HCT116 (cell line): ENCODE data around the gene SCRN1. TPM values are rescaled to one million over a fixed set of nuclear protein-coding genes. Genes with fewer than 3 reads are reported as not detected.

ENCODE experiments used
- CEBPB ChIP-seq: IDR thresholded peaks from 2 replicates; pipeline ENCODE4 v1.6.1; 2012; ENCODE audit warnings: low read depth
- POLR2A ChIP-seq: IDR thresholded peaks from 2 replicates; pipeline ENCODE4 v1.7.0; 2011; ENCODE audit warnings: borderline replicate concordance; ENCODE audit not compliant: insufficient read depth, insufficient read length; ENCODE audit errors: extremely low read depth
- SIN3A ChIP-seq: IDR thresholded peaks from 2 replicates; pipeline ENCODE4 v1.6.1; 2012; ENCODE audit warnings: low read depth
- YY1 ChIP-seq: IDR thresholded peaks from 2 replicates; pipeline ENCODE4 v1.6.1; 2011; ENCODE audit warnings: low read length, low read depth, moderate library complexity, mild to moderate bottlenecking; ENCODE audit not compliant: insufficient replicate concordance; ENCODE audit errors: extremely low read depth
- ZFX ChIP-seq: fragments of 450-650 bp; IDR thresholded peaks from 2 replicates; pipeline ENCODE4 v1.6.1; 2017
- ZNF274 ChIP-seq: fragments of 200-500 bp; sonication (Bioruptor generic); IDR thresholded peaks from 2 replicates; pipeline ENCODE4 v1.6.1; 2014; ENCODE audit warnings: mild to moderate bottlenecking, low read depth, low read length, inconsistent platforms
- total RNA-seq: library from RNA; stranded (reverse); gene quantifications from one replicate; pipeline ENCODE4 v1.2.1, GENCODE V29; 2021; ENCODE audit not compliant: unreplicated experiment
- TF ChIP-seq, protein P1 (sequence below): IDR thresholded peaks from 2 replicates; pipeline ENCODE4 v1.6.1; 2012
- TF ChIP-seq, protein P2 (sequence below), 3 experiments: fragments of 200-600 bp in 1 of 3; sonication (generic) in 1 of 3; IDR thresholded peaks in 2 of 3; conservative IDR thresholded peaks in 1 of 3; 2 replicates each; pipeline ENCODE4 v1.5.1; 2012 to 2017; ENCODE audit warnings: low read depth in 2 of 3, low read length in 2 of 3, antibody characterized with exemption in 1 of 3, borderline replicate concordance in 1 of 3, control low read depth in 1 of 3, mild to moderate bottlenecking in 1 of 3, mixed read lengths in 1 of 3, mixed run types in 1 of 3, moderate library complexity in 1 of 3; ENCODE audit not compliant: insufficient read depth in 1 of 3
- TF ChIP-seq, protein P3 (sequence below): IDR thresholded peaks from 2 replicates; pipeline ENCODE4 v1.6.1; 2011; ENCODE audit warnings: mild to moderate bottlenecking, low read length, moderate library complexity; ENCODE audit not compliant: insufficient replicate concordance; ENCODE audit errors: extremely low read depth

SCRN1 gene
- total RNA-seq, 1 experiment from 2014 or later: 76.8 TPM

DNA sequence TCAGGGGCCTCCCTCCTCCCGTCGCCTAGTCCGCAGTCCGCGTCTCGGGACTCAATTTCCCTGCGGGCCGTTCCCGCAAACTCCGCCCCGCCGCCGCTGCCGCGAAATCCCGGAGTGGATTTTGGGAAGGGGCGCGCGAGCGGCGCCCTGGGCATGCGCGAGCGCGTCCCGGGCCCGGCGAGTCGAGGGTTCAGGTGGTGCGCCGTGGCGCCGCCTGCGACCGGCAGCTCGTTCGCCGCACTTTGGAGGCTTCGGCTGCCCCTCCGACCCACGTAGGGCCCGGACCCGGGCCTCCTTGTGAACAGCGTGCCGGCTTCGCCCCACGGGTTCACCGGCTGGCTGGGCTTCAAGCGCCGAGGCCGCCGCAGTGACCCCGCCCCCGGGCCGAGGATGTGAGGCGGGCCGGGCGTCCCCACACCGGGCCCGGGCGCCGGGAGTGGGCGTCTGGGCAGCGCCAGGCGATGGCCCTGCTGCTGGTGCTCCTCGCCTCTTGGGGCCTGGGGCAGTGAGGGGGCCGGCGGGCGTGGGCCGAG lies 38.7 kb upstream of the SCRN1 start, which contains the start of gene PLEKHA8 (continued):
- TF ChIP-seq, protein P1, sequence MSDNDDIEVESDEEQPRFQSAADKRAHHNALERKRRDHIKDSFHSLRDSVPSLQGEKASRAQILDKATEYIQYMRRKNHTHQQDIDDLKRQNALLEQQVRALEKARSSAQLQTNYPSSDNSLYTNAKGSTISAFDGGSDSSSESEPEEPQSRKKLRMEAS: peak; percentile 52
- TF ChIP-seq SIN3A (peak; percentile 56; the same call in 1 of the 2 replicates), CEBPB (no peak), POLR2A (peak; percentile 36), ZFX (peak; percentile 88), ZNF274 (no peak), YY1 (peak; percentile 69)
- TF ChIP-seq, protein P2, sequence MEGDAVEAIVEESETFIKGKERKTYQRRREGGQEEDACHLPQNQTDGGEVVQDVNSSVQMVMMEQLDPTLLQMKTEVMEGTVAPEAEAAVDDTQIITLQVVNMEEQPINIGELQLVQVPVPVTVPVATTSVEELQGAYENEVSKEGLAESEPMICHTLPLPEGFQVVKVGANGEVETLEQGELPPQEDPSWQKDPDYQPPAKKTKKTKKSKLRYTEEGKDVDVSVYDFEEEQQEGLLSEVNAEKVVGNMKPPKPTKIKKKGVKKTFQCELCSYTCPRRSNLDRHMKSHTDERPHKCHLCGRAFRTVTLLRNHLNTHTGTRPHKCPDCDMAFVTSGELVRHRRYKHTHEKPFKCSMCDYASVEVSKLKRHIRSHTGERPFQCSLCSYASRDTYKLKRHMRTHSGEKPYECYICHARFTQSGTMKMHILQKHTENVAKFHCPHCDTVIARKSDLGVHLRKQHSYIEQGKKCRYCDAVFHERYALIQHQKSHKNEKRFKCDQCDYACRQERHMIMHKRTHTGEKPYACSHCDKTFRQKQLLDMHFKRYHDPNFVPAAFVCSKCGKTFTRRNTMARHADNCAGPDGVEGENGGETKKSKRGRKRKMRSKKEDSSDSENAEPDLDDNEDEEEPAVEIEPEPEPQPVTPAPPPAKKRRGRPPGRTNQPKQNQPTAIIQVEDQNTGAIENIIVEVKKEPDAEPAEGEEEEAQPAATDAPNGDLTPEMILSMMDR (IDR thresholded peaks at IDR 0.05 in 2 of 3, conservative IDR thresholded peaks at IDR 0.05 in 1 of 3; ENCODE audit: borderline replicate concordance in 1 of 3, insufficient read depth in 1 of 3, low read depth in 2 of 3, low read length in 2 of 3): no peak
- TF ChIP-seq, protein P3, sequence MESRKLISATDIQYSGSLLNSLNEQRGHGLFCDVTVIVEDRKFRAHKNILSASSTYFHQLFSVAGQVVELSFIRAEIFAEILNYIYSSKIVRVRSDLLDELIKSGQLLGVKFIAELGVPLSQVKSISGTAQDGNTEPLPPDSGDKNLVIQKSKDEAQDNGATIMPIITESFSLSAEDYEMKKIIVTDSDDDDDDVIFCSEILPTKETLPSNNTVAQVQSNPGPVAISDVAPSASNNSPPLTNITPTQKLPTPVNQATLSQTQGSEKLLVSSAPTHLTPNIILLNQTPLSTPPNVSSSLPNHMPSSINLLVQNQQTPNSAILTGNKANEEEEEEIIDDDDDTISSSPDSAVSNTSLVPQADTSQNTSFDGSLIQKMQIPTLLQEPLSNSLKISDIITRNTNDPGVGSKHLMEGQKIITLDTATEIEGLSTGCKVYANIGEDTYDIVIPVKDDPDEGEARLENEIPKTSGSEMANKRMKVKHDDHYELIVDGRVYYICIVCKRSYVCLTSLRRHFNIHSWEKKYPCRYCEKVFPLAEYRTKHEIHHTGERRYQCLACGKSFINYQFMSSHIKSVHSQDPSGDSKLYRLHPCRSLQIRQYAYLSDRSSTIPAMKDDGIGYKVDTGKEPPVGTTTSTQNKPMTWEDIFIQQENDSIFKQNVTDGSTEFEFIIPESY: no peak
- TF ChIP-seq, all 23 proteins: peak for 12
